Vagina (tissue), 2 donors: ENCODE data around the gene MVK. TPM values are rescaled to one million over a fixed set of nuclear protein-coding genes. Genes with fewer than 3 reads are reported as not detected.

Source experiments
- DNase-seq, 2 donors: peaks; one replicate each; pipeline ENCODE4 v3.0.0-alpha.2; 2017; ENCODE audit errors: extremely low spot score in 2 of 2
- H3K27ac ChIP-seq: fragments of 200-600 bp; sonication (generic); one replicate; pipeline ENCODE4 v1.5.1; 2019
- H3K27me3 ChIP-seq: fragments of 200-600 bp; sonication (generic); one replicate; pipeline ENCODE4 v1.5.1; 2019
- H3K36me3 ChIP-seq, 2 donors: fragments of 200-600 bp; sonication (generic); one replicate each; pipeline ENCODE4 v1.5.1; 2017 to 2019
- H3K4me1 ChIP-seq: fragments of 200-600 bp; sonication (generic); one replicate; pipeline ENCODE4 v1.5.1; 2019
- H3K4me3 ChIP-seq, 2 donors: fragments of 200-600 bp; sonication (generic); 1 replicate in 1 of 2; 2 replicates in 1 of 2; pipeline ENCODE4 v1.5.1; 2016 to 2019
- H3K9me3 ChIP-seq: fragments of 200-600 bp; sonication (generic); one replicate; pipeline ENCODE4 v1.5.1; 2019
- POLR2A ChIP-seq, 2 donors: fragments of 450-650 bp; IDR thresholded peaks; one replicate each; pipeline ENCODE4 v1.6.1; 2017; ENCODE audit warnings: antibody characterized with exemption in 2 of 2, mild to moderate bottlenecking in 2 of 2, moderate library complexity in 2 of 2
- POLR2AphosphoS5 ChIP-seq, 2 donors: sonication (generic); formaldehyde crosslinking; IDR thresholded peaks; one replicate each; pipeline ENCODE4 v1.9.0; 2017; ENCODE audit warnings: antibody characterized with exemption in 2 of 2, mild to moderate bottlenecking in 2 of 2, low read depth in 1 of 2; ENCODE audit not compliant: insufficient read depth in 1 of 2
- intact Hi-C: fragments of 100-400 bp; cut with DNase I; formaldehyde crosslinking; loops from one replicate; pipeline ENCODE4 v1.15.1; 2023
- total RNA-seq: library from RNA; depleted of rRNA; stranded (reverse); fragments of >200 nt; gene quantifications from one replicate; pipeline ENCODE4 v1.2.3, GENCODE V29; 2016
- TF ChIP-seq, protein P1 (sequence below), 3 experiments: fragments of 450-650 bp in 2 of 3; fragments of 200-600 bp in 1 of 3; sonication (generic) in 1 of 3; IDR thresholded peaks; one replicate each; pipeline ENCODE4 v1.5.1; 2017 to 2019; ENCODE audit warnings: antibody characterized with exemption in 3 of 3, mild to moderate bottlenecking in 2 of 3, moderate library complexity in 2 of 3

The MVK gene
- total RNA-seq, 1 donor from 2014 or later = 24.1 TPM

- no peaks in the 10 kb centered on the region for H3K27me3 ChIP-seq
- TF ChIP-seq POLR2AphosphoS5 (IDR thresholded peaks at IDR 0.05; ENCODE audit: insufficient read depth in 1 of 2, low read depth in 1 of 2) (no peak), POLR2A (IDR thresholded peaks at IDR 0.05) (no peak)
- TF ChIP-seq, protein P1, sequence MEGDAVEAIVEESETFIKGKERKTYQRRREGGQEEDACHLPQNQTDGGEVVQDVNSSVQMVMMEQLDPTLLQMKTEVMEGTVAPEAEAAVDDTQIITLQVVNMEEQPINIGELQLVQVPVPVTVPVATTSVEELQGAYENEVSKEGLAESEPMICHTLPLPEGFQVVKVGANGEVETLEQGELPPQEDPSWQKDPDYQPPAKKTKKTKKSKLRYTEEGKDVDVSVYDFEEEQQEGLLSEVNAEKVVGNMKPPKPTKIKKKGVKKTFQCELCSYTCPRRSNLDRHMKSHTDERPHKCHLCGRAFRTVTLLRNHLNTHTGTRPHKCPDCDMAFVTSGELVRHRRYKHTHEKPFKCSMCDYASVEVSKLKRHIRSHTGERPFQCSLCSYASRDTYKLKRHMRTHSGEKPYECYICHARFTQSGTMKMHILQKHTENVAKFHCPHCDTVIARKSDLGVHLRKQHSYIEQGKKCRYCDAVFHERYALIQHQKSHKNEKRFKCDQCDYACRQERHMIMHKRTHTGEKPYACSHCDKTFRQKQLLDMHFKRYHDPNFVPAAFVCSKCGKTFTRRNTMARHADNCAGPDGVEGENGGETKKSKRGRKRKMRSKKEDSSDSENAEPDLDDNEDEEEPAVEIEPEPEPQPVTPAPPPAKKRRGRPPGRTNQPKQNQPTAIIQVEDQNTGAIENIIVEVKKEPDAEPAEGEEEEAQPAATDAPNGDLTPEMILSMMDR (IDR thresholded peaks at IDR 0.05) = no peak
- no peak for DNase-seq
- no peaks in the 10 kb centered on the region for H3K9me3 ChIP-seq
- no peak overlapping the region for H3K27ac ChIP-seq
- no peaks in the 10 kb centered on the region for H3K36me3 ChIP-seq
- no peak overlapping the region for H3K4me3 ChIP-seq
- H3K4me1 ChIP-seq = no peaks in the 10 kb centered on the region
- intact Hi-C loops = no loop called here
These were observed 15.0 kb upstream of the MVK start for GRCh38 chr12:109558374-109559199.

DNA sequence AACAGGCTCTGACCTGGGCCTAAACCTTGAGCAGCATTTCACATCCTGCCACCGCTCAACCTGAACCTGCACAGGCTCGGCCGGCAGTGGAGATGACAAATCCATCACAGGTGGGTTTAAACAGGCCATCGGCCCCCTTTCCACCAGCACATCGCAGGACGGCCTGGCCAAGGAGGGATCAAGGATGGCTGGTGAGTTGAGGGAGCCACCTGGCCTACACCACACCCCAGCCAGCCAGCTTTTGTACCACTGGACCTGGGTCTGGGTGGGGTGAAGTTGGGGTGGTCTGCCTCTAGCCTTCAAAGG lies 14.4 kb upstream of the MVK start:
- TF ChIP-seq, protein P1 (IDR thresholded peaks at IDR 0.05) = no peak
- TF ChIP-seq POLR2A (IDR thresholded peaks at IDR 0.05) = no peak
- no peak for TF ChIP-seq POLR2AphosphoS5 (IDR thresholded peaks at IDR 0.05; ENCODE audit: insufficient read depth in 1 of 2, low read depth in 1 of 2)
- no peak for DNase-seq
- Histone ChIP-seq H3K27ac (no peak overlapping the region), H3K27me3 (no peaks in the 10 kb centered on the region), H3K4me1 (no peaks in the 10 kb centered on the region), H3K9me3 (no peaks in the 10 kb centered on the region), H3K36me3 (peaks cover 0 to 2% of the 10 kb centered on the region in 2 donors), H3K4me3 (no peak overlapping the region)
- intact Hi-C loops = no loop called here

GRCh38 chr12:109559601-109560000 lies 14.0 kb upstream of the MVK start:
- H3K9me3 ChIP-seq = no peaks in the 10 kb centered on the region
- H3K4me1 ChIP-seq = no peaks in the 10 kb centered on the region
- H3K27ac ChIP-seq = no peak overlapping the region
- H3K4me3 ChIP-seq = no peak overlapping the region
- intact Hi-C loops = no loop called here
- TF ChIP-seq POLR2AphosphoS5 (IDR thresholded peaks at IDR 0.05; ENCODE audit: insufficient read depth in 1 of 2, low read depth in 1 of 2) (no peak), POLR2A (IDR thresholded peaks at IDR 0.05) (no peak)
- TF ChIP-seq, protein P1 (IDR thresholded peaks at IDR 0.05) = no peak
- no peaks in the 10 kb centered on the region for H3K27me3 ChIP-seq
- peaks cover 0 to 7% of the 10 kb centered on the region in 2 donors for H3K36me3 ChIP-seq
- DNase-seq = no peak

DNA sequence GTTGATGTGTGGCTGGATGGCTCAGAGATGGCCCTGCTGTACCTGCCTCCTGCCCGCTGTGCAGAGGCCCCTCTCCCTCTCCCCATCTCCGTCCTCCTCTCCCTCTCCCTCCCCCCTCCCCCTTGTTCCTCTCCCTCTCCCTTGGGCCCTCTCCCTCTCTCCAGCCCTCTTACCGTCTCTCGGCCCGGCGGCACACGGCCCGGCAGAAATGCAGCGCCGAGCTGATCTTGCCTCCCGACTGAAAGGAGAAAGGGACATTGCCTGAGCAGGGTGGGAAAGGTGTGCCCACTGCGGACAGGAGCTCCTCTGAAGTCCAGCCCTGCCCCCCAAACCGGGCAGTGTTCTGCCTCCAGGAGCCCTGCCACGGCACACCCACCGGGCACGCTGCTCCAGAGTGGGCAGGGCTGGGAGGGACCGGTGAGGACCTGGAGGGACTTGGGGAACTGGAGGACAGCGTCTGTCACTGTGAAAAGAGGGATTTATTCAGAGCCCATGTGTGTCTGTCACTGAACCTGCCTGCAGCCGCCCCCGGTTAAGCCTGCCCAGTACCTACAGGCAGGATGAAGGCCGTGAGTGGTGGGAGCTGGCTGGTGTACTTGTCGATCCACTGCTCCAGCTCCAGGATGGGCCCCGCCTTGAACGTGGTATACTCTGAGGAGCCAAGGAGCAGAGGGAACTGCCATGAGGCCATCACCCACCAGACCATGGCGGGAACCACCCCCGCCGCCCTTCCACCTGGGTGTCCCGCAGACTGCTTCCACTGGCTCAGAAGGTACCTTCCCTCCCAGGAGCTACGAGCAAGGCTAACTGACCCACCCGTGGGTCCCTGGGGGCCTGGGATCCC lies 12.5 kb upstream of the MVK start:
- intact Hi-C loops = no loop called here
- no peaks in the 10 kb centered on the region for H3K27me3 ChIP-seq

More for the DNA sequence above, 12.5 kb upstream of the MVK start:
- DNase-seq = no peak
- Histone ChIP-seq H3K27ac (no peak overlapping the region), H3K4me3 (no peak overlapping the region), H3K9me3 (no peaks in the 10 kb centered on the region), H3K36me3 (peaks cover 0 to 13% of the 10 kb centered on the region in 2 donors), H3K4me1 (no peaks in the 10 kb centered on the region)
- TF ChIP-seq, protein P1 (IDR thresholded peaks at IDR 0.05) = no peak
- no peak for TF ChIP-seq POLR2A (IDR thresholded peaks at IDR 0.05)
- no peak for TF ChIP-seq POLR2AphosphoS5 (IDR thresholded peaks at IDR 0.05; ENCODE audit: insufficient read depth in 1 of 2, low read depth in 1 of 2)
